PC-9 (cell line): Measurements from ENCODE around the gene UBE2D1.

ENCODE experiments used
- CTCF ChIP-seq: fragments of 200-600 bp; sonication (generic); conservative IDR thresholded peaks from 2 replicates; pipeline ENCODE4 v1.6.1; 2017; ENCODE audit warnings: mixed run types, antibody characterized with exemption, mild to moderate bottlenecking, moderate library complexity
- EZH2 ChIP-seq: fragments of 200-600 bp; sonication (generic); IDR thresholded peaks from 2 replicates; pipeline ENCODE4 v1.8.0; 2017; ENCODE audit warnings: antibody characterized with exemption, low read depth

- TF ChIP-seq CTCF: no peak
- no peak for TF ChIP-seq EZH2
These were observed 32.3 kb downstream of the UBE2D1 start for GRCh38 chr10:58367069-58367468.
